ENCODE data around the gene NUPR2.
A peak's percentile ranks its signal among the peaks of the same experiment; 100 is the strongest.
"Not testable (repeated sequence)": the region's sequence is repeated elsewhere in the genome, so short reads cannot be mapped to it uniquely, and the experiment has no call there.

Gene NUPR2

GRCh38 chr7:56110611-56111010 lies 5.6 kb downstream of the NUPR2 start:
- H3K27ac ChIP-seq, result no peak overlapping the region
- no peak for TF ChIP-seq CTCF (conservative IDR thresholded peaks at IDR 0.05)

GRCh38 chr7:56107954-56108258 lies 8.3 kb downstream of the NUPR2 start:
- no peak for TF ChIP-seq CTCF (conservative IDR thresholded peaks at IDR 0.05)
- H3K27ac ChIP-seq, result no peak overlapping the region

- TF ChIP-seq CTCF (conservative IDR thresholded peaks at IDR 0.05), result no peak
- H3K27ac ChIP-seq, result peak within 1 kb of the TSS; percentile 90
Observed at GRCh38 chr7:56106108-56107073, 9.8 kb downstream of the NUPR2 start, which contains the start of gene CHCHD2. TSS of gene CHCHD2 (minus strand) at chr7:56106476. CDS start at chr7:56106413, 63 bp downstream.

- TF ChIP-seq CTCF (conservative IDR thresholded peaks at IDR 0.05), result no peak
- peak overlapping the region; percentile 90 for H3K27ac ChIP-seq
Observed at GRCh38 chr7:56105508-56105907, 10.7 kb downstream of the NUPR2 start.

GRCh38 chr7:56104138-56104537 lies 12.1 kb downstream of the NUPR2 start:
- H3K27ac ChIP-seq, result not testable (repeated sequence)

GRCh38 chr7:56099653-56100052 lies 16.6 kb downstream of the NUPR2 start:
- no peak overlapping the region for H3K27ac ChIP-seq
- no peak for TF ChIP-seq CTCF (conservative IDR thresholded peaks at IDR 0.05)

- not testable (repeated sequence) for H3K27ac ChIP-seq
Observed at GRCh38 chr7:56098187-56099008, 17.8 kb downstream of the NUPR2 start.

- TF ChIP-seq CTCF (conservative IDR thresholded peaks at IDR 0.05), result no peak
- no peak overlapping the region for H3K27ac ChIP-seq
Observed at GRCh38 chr7:56097700-56098099, 18.5 kb downstream of the NUPR2 start.

Measured in VCaP (cell line).